Testis (tissue), 3 donors: Measurements from ENCODE around the gene ZFAND5. TPM values are rescaled to one million over a fixed set of nuclear protein-coding genes. Genes with fewer than 3 reads are reported as not detected.

Experiments used
- DNase-seq: peaks from one replicate; pipeline ENCODE4 v3.0.0-alpha.2; 2019
- H3K27ac ChIP-seq, 2 donors: fragments of 200-600 bp; sonication (generic); one replicate each; pipeline ENCODE4 v1.5.1; 2019
- H3K27me3 ChIP-seq: fragments of 200-600 bp; sonication (generic); one replicate; pipeline ENCODE4 v1.5.1; 2019
- H3K36me3 ChIP-seq: fragments of 200-600 bp; sonication (generic); one replicate; pipeline ENCODE4 v1.5.1; 2017; ENCODE audit warnings: low read depth; ENCODE audit errors: missing control alignments
- H3K4me1 ChIP-seq: fragments of 200-600 bp; sonication (generic); one replicate; pipeline ENCODE4 v1.5.1; 2019
- H3K4me3 ChIP-seq, 2 donors: fragments of 200-600 bp; sonication (generic); one replicate each; pipeline ENCODE4 v1.5.1; 2017 to 2019
- H3K9me3 ChIP-seq: fragments of 200-600 bp; sonication (generic); one replicate; pipeline ENCODE4 v1.5.1; 2017
- POLR2A ChIP-seq: fragments of 450-650 bp; IDR thresholded peaks from one replicate; pipeline ENCODE4 v1.6.1; 2017; ENCODE audit warnings: antibody characterized with exemption, mild to moderate bottlenecking, moderate library complexity
- whole genome bisulfite sequencing, 2 donors: methylation state at CpG; one replicate each; pipeline ENCODE4 v1.1.5; 2018; 5-methylcytosine and 5-hydroxymethylcytosine counted together
- intact Hi-C: fragments of 100-400 bp; cut with DNase I; formaldehyde crosslinking; loops from one replicate; pipeline ENCODE4 v1.15.1; 2023; ENCODE audit warnings: low total_unique reads
- polyA plus RNA-seq: library from polyadenylated mRNA; stranded (reverse); fragments of 350-450 nt; fragmentation: Illumina TruSeq; extraction: RNeasy Lipid Tissue Mini Kit (QIAGEN cat#74804); gene quantifications from one replicate; pipeline ENCODE4 v1.2.3, GENCODE V29; 2014; ENCODE audit warnings: low read depth, low replicate concordance; ENCODE audit not compliant: insufficient read depth
- total RNA-seq, 2 donors: library from RNA; depleted of rRNA; stranded (reverse); fragments of >200 nt; gene quantifications; one replicate each; pipeline ENCODE4 v1.2.3, GENCODE V29; 2016
- TF ChIP-seq, protein P1 (sequence below), 3 experiments: fragments of 450-650 bp in 2 of 3; fragments of 200-600 bp in 1 of 3; sonication (generic) in 1 of 3; IDR thresholded peaks; one replicate each; pipeline ENCODE4 v1.5.1; 2016 to 2019; ENCODE audit warnings: antibody characterized with exemption in 3 of 3, mild to moderate bottlenecking in 2 of 3, moderate library complexity in 1 of 3

Gene ZFAND5
- total and polyA plus RNA-seq, 3 donors from 2014 or later: 251 to 314 (median 313) TPM

DNA sequence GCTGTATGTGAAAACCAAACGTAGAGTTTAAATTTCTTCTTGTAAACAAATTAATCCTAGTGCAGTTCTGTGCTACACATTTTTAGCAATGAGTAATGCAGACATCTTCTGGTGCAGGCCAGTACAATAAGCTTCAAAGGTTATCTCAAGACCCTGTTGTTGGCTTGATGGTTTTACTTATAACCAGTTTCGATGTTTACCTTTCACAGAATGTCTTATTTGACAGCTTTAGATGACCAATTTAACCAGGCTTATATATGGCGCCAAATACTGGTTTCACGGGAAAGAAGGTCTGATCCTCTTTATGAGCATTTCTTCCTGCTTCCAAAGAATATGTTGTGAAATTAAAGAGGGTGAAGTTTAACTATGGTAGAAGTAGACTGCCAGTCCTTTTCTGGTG, 9.9 kb downstream of the ZFAND5 start:
- H3K27me3 ChIP-seq: no peaks in the 10 kb centered on the region
- peaks cover 47% of the 10 kb centered on the region for H3K4me1 ChIP-seq
- TF ChIP-seq, protein P1, sequence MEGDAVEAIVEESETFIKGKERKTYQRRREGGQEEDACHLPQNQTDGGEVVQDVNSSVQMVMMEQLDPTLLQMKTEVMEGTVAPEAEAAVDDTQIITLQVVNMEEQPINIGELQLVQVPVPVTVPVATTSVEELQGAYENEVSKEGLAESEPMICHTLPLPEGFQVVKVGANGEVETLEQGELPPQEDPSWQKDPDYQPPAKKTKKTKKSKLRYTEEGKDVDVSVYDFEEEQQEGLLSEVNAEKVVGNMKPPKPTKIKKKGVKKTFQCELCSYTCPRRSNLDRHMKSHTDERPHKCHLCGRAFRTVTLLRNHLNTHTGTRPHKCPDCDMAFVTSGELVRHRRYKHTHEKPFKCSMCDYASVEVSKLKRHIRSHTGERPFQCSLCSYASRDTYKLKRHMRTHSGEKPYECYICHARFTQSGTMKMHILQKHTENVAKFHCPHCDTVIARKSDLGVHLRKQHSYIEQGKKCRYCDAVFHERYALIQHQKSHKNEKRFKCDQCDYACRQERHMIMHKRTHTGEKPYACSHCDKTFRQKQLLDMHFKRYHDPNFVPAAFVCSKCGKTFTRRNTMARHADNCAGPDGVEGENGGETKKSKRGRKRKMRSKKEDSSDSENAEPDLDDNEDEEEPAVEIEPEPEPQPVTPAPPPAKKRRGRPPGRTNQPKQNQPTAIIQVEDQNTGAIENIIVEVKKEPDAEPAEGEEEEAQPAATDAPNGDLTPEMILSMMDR (IDR thresholded peaks at IDR 0.05): no peak
- TF ChIP-seq POLR2A: no peak
- no peaks in the 10 kb centered on the region for H3K36me3 ChIP-seq
- intact Hi-C loops: no loop called here
- 70 to 75% methylated on average over 4 of the region's 4 CpGs for WGBS, 2 donors
- DNase-seq: no peak
- H3K27ac ChIP-seq: no peak overlapping the region
- no peaks in the 10 kb centered on the region for H3K9me3 ChIP-seq
- no peak overlapping the region for H3K4me3 ChIP-seq

DNA sequence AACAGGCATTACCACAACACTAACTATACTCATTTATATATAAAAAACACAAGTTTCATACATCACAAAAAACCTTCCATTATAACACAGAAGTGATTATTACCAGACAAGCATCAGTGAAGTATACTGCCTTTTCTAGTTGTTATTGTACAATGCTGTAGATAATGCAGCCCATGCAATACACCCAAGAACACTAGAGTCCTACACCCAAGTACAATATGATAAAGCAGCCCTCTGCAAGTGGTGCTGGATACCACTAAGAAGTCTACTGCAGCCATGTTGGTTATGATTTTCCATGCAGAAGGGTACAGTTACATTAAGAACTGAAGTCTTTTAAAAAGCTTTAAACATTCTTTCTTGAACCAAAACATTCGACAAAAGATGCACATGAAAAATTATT, 10.3 kb downstream of the ZFAND5 start:
- no peak for DNase-seq
- peaks cover 44% of the 10 kb centered on the region for H3K4me1 ChIP-seq
- H3K27ac ChIP-seq: no peak overlapping the region
- no peaks in the 10 kb centered on the region for H3K27me3 ChIP-seq
- no peak overlapping the region for H3K4me3 ChIP-seq
- H3K9me3 ChIP-seq: no peaks in the 10 kb centered on the region
- H3K36me3 ChIP-seq: no peaks in the 10 kb centered on the region
- intact Hi-C loops: no loop called here
- WGBS, 2 donors: 83 to 86% methylated on average over 1 of the region's 1 CpG
- no peak for TF ChIP-seq POLR2A
- TF ChIP-seq, protein P1 (IDR thresholded peaks at IDR 0.05): no peak

DNA sequence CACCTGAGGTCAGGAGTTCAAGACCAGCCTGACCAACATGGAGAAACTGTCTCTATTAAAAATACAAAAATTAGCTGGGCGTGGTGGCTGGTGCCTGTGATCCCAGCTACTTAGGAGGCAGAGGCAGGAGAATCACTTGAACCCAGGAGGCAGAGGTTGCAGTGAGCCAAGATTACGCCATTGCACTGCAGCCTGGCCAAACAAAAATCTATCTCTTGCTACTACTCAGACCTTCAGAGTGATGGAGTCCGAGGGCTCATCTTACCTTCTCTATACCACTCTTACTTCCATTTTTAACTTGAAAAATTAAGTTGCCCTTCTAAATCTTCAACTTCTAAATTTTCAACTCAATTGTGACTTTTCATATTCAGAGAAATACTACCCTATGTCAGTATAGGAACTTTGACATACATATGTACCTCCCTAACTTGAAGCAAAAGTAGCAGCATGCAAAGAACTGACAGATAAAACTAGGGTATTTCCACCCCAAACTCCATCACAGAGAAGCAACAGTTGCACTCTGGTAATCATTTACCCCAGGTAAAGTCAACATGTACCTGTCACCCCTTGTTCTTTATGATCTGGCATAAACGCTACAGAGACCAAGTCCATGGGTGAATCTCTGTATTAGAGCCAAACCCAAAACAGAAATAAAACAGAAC, 11.4 kb downstream of the ZFAND5 start:
- 83 to 94% methylated on average over 4 of the region's 4 CpGs for WGBS, 2 donors
- no peak for DNase-seq
- Histone ChIP-seq H3K9me3 (no peaks in the 10 kb centered on the region), H3K4me1 (peaks cover 34% of the 10 kb centered on the region), H3K36me3 (no peaks in the 10 kb centered on the region), H3K27me3 (no peaks in the 10 kb centered on the region), H3K4me3 (no peak overlapping the region), H3K27ac (no peak overlapping the region)
- no peak for TF ChIP-seq POLR2A
- TF ChIP-seq, protein P1 (IDR thresholded peaks at IDR 0.05): no peak
- intact Hi-C loops: no loop called here

DNA sequence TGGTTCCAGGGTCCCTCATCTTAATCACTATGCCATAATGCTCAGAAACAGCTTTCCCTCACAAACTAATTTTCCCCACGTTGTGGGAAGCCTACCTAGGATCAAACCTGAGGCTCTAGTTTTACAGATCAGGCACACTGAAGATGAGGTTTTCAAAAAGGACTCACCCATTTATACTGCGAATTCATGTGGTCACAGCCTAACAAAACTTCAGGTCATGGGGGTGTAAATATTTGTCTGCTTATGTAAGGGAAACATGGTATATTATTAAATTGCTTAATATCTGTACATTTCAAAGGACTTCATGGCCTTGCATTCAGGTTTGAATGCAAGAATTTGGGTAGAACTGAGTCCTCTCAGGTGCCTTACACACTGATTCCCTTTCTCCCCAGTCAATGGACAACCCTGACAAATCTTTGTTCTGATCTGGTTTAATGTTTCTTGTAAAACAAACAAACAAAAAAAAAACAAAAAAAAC, 12.1 kb downstream of the ZFAND5 start:
- H3K9me3 ChIP-seq: no peaks in the 10 kb centered on the region
- no peak overlapping the region for H3K4me3 ChIP-seq
- intact Hi-C loops: no loop called here
- H3K36me3 ChIP-seq: no peaks in the 10 kb centered on the region
- TF ChIP-seq, protein P1 (IDR thresholded peaks at IDR 0.05): no peak
- no peak for TF ChIP-seq POLR2A
- no peaks in the 10 kb centered on the region for H3K27me3 ChIP-seq
- DNase-seq: no peak
- 48 to 54% methylated on average over 2 of the region's 2 CpGs for WGBS, 2 donors
- no peak overlapping the region for H3K27ac ChIP-seq
- peaks cover 27% of the 10 kb centered on the region for H3K4me1 ChIP-seq
